ENCODE results near the gene PLCB3.

PLCB3 gene

DNA sequence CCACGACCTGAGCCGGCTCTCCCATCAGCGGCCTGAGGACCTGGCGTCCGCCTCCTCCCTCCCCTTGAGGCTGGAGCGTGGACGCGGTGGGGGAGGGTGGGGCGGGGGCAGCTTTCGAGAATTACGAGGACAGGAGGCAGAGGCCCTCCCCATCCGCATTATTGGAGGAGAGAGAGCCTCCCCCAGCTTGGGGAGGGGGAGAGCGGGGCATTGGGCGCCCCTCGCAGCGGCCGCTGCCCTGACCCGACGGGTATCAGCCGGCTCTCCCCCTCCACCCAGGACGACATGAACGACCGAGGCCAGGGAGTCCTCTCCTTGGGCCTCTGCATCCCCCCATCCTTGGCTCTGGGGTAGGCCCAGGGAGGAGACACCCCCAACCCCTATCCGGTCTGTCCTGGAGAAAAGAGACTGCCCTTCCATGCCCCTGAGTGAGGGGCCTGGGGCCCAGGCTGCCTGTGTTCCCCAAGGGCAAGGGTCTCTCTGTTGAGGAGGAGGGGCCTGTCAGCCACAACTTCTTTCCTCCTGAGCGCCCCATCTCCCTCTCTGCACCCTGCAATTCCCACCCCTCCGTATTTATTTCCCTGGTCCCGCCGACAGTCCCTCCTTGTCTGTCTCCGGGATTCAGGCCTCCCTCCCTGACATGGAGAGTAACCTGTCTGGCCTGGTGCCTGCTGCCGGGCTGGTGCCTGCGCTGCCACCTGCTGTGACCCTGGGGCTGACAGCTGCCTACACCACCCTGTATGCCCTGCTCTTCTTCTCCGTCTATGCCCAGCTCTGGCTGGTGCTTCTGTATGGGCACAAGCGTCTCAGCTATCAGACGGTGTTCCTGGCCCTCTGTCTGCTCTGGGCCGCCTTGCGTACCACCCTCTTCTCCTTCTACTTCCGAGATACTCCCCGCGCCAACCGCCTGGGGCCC, 34.8 kb downstream of the PLCB3 start:
- in situ Hi-C loops (cut with MboI; ENCODE audit: low sequenced_read_pairs, unreplicated experiment): loop anchor here (25.0 kb wide), 1 partner anchor 299 kb away; the partner anchor contains the start of gene OTUB1
- TF ChIP-seq, protein P1, sequence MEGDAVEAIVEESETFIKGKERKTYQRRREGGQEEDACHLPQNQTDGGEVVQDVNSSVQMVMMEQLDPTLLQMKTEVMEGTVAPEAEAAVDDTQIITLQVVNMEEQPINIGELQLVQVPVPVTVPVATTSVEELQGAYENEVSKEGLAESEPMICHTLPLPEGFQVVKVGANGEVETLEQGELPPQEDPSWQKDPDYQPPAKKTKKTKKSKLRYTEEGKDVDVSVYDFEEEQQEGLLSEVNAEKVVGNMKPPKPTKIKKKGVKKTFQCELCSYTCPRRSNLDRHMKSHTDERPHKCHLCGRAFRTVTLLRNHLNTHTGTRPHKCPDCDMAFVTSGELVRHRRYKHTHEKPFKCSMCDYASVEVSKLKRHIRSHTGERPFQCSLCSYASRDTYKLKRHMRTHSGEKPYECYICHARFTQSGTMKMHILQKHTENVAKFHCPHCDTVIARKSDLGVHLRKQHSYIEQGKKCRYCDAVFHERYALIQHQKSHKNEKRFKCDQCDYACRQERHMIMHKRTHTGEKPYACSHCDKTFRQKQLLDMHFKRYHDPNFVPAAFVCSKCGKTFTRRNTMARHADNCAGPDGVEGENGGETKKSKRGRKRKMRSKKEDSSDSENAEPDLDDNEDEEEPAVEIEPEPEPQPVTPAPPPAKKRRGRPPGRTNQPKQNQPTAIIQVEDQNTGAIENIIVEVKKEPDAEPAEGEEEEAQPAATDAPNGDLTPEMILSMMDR (IDR thresholded peaks at IDR 0.05; ENCODE audit: borderline replicate concordance, control extremely low read depth, extremely low read depth, insufficient read depth, missing control alignments): no peak
- no peak for DNase-seq (ENCODE audit: low spot score)

DNA sequence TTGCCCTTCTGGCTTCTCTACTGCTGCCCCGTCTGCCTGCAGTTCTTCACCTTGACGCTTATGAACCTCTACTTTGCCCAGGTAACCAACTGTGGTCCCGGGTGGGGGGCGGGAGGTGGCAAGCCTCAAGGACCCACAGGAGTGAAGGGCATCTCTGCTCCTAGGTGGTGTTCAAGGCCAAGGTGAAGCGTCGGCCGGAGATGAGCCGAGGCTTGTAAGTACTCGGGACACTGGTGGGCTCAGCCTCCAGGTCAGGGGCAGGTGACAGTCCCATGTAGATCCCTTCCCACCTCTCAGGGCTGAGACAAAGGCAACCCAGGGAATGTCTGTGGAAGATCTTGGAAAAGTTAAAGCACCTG, 35.5 kb downstream of the PLCB3 start:
- in situ Hi-C loops (cut with MboI; ENCODE audit: low sequenced_read_pairs, unreplicated experiment): loop anchor here (25.0 kb wide), 1 partner anchor 299 kb away; the partner anchor contains the start of gene OTUB1
- TF ChIP-seq, protein P1 (IDR thresholded peaks at IDR 0.05; ENCODE audit: borderline replicate concordance, control extremely low read depth, extremely low read depth, insufficient read depth, missing control alignments): no peak
- no peak for DNase-seq (ENCODE audit: low spot score)

DNA sequence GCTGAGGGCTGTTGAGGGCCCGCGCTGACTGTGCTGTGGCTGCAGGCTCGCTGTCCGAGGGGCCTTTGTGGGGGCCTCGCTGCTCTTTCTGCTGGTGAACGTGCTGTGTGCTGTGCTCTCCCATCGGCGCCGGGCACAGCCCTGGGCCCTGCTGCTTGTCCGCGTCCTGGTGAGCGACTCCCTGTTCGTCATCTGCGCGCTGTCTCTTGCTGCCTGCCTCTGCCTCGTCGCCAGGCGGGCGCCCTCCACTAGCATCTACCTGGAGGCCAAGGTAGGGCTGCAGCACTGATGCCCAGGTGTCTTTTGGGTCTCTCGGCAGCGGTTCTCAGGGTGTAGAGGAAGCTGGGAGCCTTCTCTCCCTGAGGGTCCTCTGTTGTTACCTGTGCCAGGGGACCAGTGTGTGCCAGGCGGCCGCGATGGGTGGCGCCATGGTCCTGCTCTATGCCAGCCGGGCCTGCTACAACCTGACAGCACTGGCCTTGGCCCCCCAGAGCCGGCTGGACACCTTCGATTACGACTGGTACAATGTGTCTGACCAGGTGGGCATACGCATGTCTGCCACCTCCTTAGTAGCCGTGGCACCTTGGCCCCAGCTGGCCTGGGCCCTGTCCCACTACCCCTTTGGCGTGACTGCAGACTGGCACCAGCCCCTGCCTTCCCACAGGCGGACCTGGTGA, 36.5 kb downstream of the PLCB3 start:
- no peak for DNase-seq (ENCODE audit: low spot score)
- TF ChIP-seq, protein P1 (IDR thresholded peaks at IDR 0.05; ENCODE audit: borderline replicate concordance, control extremely low read depth, extremely low read depth, insufficient read depth, missing control alignments): no peak
- in situ Hi-C loops (cut with MboI; ENCODE audit: low sequenced_read_pairs, unreplicated experiment): loop anchor here (25.0 kb wide), 1 partner anchor 301 kb away; the partner anchor contains the start of gene OTUB1

DNA sequence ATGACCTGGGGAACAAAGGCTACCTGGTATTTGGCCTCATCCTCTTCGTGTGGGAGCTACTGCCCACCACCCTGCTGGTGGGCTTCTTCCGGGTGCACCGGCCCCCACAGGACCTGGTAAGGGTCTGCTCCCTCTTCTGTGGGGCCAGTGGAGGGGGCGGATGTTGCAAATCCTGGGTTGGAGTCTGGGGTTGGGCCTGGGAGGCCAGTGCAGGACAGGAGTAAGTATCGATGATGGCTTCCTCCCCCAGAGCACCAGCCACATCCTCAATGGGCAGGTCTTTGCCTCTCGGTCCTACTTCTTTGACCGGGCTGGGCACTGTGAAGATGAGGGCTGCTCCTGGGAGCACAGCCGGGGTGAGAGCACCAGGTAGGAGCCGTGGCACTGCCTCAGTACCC, 37.0 kb downstream of the PLCB3 start:
- in situ Hi-C loops (cut with MboI; ENCODE audit: low sequenced_read_pairs, unreplicated experiment): loop anchor here (25.0 kb wide), 1 partner anchor 301 kb away; the partner anchor contains the start of gene OTUB1
- DNase-seq (ENCODE audit: low spot score): no peak
- TF ChIP-seq, protein P1 (IDR thresholded peaks at IDR 0.05; ENCODE audit: borderline replicate concordance, control extremely low read depth, extremely low read depth, insufficient read depth, missing control alignments): no peak

DNA sequence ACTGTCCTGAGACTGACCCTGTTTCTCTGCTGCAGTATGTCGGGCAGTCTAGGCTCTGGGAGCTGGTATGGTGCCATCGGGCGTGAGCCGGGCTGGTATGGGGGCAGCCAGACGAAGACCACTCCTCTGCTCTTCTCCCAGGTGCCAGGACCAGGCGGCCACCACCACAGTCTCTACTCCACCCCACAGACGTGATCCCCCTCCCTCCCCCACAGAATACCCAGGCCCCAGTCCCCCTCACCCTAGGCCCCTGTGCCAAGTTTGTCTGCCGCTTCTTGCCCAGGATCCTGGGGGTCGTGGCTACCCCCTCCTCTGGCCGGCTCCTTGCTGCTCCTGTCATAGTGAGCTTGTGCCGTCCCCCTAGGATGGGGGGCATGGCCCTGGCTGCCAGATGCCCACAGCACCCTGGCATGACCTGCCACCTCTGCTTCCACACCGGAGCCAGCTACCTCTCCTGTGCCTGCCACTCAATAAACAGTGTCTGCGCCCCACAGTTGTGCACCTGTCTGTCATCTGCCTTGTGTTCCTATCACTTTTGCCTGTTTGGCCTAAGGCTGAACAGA, 37.8 kb downstream of the PLCB3 start:
- no peak for DNase-seq (ENCODE audit: low spot score)
- TF ChIP-seq, protein P1 (IDR thresholded peaks at IDR 0.05; ENCODE audit: borderline replicate concordance, control extremely low read depth, extremely low read depth, insufficient read depth, missing control alignments): no peak
- in situ Hi-C loops (cut with MboI; ENCODE audit: low sequenced_read_pairs, unreplicated experiment): loop anchor here (25.0 kb wide), 1 partner anchor 302 kb away; the partner anchor contains the start of gene OTUB1

Measured in GM13976 (cell line).